HG03135 (cell line): ENCODE measurements around the gene FAF1.
"Not testable (repeated sequence)": the region's sequence is repeated elsewhere in the genome, so short reads cannot be mapped to it uniquely, and the experiment has no call there.

Experiments used
- ATAC-seq: cut with Tn5 transposase; IDR thresholded peaks from one replicate; pipeline ENCODE4 v1.9.1; 2021; ENCODE audit warnings: mild to moderate bottlenecking, moderate library complexity; ENCODE audit not compliant: unreplicated experiment

The FAF1 gene

GRCh38 chr1:50783286-50783685 is 176.8 kb downstream of the FAF1 start:
- ATAC-seq = no peak

GRCh38 chr1:50780797-50781196 is 179.3 kb downstream of the FAF1 start:
- ATAC-seq = no peak

DNA sequence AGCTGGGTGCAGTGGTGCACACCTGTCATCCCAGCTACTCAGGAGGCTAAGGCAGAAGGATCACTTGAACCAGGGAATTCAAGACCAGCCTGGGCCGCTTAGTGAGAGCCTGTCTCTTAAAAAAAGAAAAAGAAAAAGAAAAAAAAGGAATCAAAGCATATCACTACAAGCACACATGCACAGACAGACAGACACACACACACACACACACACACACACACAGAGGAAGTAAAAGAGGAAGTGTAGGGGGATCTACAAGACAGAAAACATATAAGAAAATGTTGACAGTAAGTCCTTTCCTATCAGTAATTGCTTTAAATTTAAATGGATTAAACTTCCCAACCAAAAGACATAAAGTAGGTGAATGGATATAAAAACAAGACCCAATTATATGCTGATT is 180.3 kb downstream of the FAF1 start:
- no peak for ATAC-seq

DNA sequence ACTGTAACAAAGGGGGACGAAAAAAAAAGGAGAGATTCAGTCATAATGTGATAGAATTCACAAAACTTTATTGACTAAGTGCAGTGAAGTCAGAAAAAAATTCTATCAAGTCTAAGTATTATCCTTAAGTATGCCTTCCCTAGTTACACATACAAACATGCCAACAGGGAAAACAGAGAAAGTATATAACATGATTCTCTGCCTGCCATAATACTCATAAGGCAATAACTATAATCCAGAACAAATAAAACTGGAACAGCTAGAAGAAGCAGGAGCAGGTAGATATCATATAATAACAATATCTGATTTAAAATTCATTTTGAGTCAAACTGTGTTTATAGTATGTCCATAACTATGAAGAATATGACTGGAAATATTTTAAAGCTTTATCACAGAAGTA is 184.3 kb downstream of the FAF1 start:
- ATAC-seq = no peak

- ATAC-seq = no peak
Observed at GRCh38 chr1:50774759-50775351, 185.2 kb downstream of the FAF1 start.

- ATAC-seq = no peak
Observed at GRCh38 chr1:50766688-50767087, 193.4 kb downstream of the FAF1 start.

GRCh38 chr1:50756543-50756942 is 203.5 kb downstream of the FAF1 start:
- ATAC-seq = not testable (repeated sequence)

DNA sequence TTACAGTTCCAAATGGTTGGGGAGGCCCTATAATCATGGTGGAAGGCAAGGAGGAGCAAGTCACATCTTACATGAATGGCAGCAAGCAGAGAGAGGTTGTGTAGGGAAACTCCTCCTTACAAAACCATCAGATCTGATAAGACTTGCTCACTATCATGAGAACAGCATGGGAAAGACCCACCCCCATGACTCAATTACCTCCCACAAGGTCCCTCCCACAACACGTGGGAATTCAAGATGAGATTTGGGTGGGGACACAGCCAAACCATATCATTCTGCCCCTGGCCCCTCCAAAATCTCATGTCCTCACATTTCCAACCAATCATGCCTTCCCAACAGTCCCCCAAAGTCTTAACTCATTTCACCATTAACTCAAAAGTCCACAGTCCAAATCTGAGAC is 205.3 kb downstream of the FAF1 start:
- ATAC-seq = not testable (repeated sequence)

- no peak for ATAC-seq
Observed at GRCh38 chr1:50750021-50750619, 209.9 kb downstream of the FAF1 start.

- ATAC-seq = no peak
Observed at GRCh38 chr1:50747394-50747793, 212.7 kb downstream of the FAF1 start.

DNA sequence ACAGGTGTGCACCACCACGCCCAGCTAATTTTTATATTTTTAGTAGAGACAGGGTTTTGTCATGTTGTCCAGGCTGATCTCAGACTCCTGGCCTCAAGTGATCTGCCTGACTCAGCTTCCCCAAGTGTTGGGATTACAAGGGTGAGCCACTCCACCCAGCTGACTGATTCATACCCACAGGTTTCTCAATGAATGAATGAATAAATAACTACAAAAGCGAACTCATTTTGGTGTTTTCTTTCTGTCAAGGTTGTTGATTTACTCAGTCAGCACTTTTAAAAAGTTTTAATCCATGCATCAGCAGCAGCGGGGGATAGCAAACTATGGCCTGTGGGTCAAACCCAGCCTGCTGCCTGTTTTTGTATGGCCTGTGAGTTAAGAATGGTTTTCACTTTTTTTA is 217.5 kb downstream of the FAF1 start:
- no peak for ATAC-seq

DNA sequence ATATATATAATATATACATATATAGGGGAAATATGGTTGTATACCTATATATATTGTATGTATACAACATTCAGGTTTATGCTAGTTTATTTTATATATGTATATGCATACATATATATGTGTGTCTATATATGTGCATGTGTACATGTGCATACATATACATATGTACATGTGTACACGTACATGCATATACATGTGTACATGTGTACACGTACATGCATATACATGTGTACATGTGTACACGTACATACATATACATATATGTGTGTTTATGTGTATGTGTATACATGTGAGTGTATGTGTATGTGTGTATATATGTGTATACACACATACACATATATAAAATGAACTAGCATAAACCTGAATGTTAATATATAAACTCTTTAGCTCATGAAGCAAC is 220.9 kb downstream of the FAF1 start:
- ATAC-seq = no peak

DNA sequence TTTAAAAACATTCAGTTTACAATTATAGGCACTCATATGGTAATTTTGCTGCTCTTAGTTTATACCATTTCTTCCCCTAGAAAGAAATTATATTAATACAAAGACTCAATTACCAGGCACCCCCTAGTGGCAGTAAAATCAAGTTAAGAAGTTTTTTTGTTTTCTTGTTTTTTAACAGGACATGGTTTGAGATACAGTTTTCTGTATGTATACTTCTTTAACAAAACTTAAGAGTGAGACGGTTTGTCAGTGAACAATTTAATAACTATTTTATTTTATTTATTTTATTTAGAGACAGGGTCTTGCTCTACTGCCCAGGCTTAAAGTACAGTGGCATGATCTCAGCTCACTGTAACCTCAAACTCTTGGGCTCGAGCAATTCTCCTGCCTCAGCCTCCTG is 224.6 kb downstream of the FAF1 start:
- no peak for ATAC-seq

GRCh38 chr1:50727578-50727977 is 232.5 kb downstream of the FAF1 start:
- not testable (repeated sequence) for ATAC-seq

DNA sequence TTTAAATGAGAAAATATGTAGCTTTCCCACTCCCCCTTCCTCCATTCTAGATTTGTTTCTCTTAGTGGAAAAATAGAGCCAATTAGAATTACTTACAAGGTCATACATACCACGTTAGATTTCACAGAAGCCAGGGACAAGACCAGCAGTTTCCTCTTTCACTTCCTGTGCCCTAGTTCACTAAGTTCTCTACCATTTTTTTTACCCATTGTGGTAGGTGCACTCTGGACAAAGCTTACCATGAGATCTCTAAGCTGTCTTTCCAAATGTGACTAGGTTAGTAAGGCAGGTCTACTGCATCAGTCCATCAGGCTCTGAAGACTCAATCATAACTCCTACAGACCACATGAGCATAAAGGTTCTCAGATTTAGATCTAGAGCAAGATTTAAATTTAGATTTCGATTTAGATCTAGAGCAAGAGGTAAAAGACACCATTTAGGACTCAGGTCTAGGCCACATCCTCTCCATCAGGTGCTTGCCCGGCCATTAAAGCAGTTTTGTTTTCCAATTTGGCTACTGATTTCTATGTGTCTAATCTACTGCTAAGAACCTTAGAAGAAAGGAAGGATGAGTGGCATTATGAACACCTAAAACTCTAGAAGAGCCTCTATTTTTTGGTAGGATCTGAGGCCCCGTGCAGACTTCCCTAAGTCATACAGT is 235.3 kb downstream of the FAF1 start:
- peak; percentile 66 for ATAC-seq

DNA sequence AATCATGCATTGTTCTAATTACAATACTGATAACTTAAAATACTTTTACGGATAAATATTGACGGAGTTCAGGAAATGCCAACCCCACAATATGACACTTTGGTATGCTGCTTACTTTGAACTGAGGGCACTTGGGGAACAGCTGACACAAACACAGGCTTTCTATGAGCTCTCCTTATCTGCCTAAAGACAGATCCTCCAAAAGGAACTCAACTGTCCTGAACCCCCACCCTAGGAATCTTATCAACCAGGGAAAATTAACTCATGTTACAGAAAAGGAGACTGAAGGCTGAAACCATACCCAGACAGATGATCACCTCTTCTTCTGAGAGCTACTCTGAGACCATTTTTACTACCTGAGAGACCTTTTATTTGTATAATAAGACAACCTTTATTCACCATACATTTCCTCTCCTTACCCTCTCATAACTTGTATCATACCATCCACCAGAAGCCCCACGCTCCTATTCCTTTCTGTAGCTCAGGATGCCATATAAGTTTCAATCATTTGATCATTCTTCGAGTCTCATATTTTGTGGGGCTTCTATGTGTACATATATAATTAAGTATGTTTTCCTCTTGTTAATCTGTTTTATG is 239.5 kb downstream of the FAF1 start:
- ATAC-seq = no peak

DNA sequence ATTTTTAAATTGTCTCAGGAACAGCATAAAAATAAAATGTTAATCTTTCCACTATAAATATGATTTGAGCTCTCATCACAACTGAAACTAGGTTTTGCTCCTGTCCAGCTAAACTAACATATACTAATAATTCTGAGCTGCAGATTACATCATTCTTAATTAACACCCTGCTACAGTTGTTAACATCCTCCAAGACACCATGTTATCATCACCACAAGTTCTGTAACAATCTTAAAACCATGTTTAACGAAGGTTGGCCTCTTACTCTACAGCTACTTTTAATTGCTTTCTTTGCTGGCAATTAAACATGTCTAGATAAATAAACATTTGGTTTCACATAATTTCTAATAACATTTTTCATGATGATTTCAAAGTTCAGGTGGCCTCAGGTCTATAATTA is 240.9 kb downstream of the FAF1 start:
- ATAC-seq = no peak

- ATAC-seq = no peak
Observed at GRCh38 chr1:50717327-50717726, 242.7 kb downstream of the FAF1 start.

DNA sequence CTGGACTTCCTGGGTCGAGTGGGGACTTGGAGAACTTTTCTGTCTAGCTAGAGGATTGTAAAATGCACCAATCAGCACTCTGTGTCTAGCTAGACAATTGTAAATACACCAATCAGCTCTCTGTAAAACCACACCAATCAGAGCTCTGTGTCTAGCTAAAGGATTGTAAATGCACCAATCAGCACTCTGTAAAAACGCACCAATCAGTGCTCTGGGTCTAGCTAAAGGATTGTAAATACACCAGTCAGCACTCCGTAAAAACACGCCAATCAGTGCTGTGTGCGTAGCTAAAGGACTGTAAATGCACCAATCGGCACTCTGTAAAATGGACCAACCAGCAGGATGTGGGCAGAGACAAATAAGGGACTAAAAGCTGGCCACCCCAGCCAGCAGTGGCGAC is 243.6 kb downstream of the FAF1 start:
- ATAC-seq = not testable (repeated sequence)

DNA sequence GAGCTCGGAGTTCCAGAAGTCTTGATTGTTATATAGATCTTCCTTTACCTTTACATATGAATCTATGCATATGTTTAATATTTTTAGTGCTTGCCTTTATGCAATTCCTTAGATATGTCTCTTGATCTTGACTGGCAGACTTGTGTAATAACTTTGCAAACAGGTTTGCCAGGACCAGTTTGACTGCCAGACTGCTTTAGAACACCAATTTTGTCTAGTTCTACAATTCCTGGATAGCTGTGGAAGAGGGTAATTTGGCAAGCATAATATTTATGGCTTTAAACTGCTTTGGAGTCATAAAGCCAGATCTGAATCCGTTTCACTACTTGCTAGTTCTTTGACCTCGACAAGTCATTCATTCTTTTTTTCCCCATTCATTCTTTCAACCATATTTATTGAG is 250.0 kb downstream of the FAF1 start:
- no peak for ATAC-seq

- no peak for ATAC-seq
Observed at GRCh38 chr1:50707824-50708223, 252.2 kb downstream of the FAF1 start.

DNA sequence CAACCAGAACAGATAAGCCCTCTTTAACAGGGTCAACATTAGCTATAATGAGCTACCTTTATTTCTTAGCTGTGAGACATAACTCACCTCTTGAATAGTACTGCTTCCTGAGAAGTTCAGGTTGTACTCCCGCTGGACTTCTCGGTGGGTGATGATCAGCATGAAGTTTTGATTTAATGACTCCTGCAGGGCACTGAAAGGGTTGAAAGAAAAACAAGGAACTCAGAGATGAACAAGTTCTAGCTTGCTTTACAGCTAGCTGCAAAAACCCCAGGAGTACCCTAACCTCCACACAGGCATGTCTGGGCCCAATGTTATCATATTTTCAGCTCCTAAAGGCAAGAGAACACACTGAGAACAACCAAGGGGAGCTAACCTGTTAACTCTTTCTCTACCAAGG is 254.4 kb downstream of the FAF1 start:
- no peak for ATAC-seq
